ENCODE data around the gene CCT6B. TPM values are rescaled to one million over a fixed set of nuclear protein-coding genes. Genes with fewer than 3 reads are reported as not detected.

Gene CCT6B
- total and polyA plus RNA-seq, 5 experiments from 2014 or later: 0.35 to 4.0 (median 2.4) TPM

DNA sequence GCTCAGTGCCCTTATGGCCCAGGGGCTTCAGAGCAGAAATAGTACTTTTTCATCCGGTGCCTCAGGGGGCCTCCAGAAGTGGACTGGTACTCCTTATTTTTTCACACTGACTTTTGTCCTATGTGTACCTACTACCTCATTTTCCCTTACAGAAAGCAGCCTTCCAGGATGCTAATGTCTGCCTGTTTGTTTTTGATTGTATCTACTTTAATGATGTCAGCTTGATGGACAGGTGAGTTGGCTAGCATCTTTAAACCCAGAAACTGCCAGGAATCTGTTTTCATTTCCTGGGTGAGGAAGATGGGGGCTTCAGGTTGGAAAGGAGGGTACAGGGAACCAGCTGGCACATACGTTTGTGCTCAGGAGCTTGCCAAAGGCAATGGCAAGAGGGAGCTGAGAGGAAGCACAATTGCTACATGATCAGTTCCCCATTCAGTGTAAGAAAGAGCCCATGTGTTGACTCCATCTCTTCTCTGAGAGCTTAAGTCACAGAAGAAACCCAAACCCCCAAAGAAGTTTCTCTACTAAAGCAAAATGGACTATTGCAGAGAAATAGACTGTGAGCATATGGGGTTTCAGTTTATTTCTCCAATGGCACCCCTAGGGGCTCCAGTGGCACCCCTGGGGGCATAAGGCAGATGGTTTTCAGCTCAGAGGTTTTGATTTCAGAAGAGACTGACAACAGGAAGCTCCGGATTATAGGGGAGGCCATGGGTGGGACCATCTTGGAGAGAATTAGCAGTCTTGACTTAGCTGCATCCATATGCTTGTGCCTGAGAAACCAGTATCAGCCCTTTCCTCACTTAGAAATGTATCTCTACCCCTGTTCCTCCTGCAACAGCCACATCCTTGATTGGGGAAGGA lies 35.4 kb upstream of the CCT6B start:
- H3K36me3 Mint-ChIP-seq: peaks cover 0 to 69% (median 17%) of the 10 kb centered on the region in 3 donors
- H3K4me1 Mint-ChIP-seq: peaks cover 3 to 6% (median 5%) of the 10 kb centered on the region in 4 donors
- no peak overlapping the region for H3K4me3 Mint-ChIP-seq
- ATAC-seq (no peak), DNase-seq (no peak)
- no peaks in the 10 kb centered on the region for H3K9me3 Mint-ChIP-seq
- no peak overlapping the region for H3K27ac Mint-ChIP-seq
- POLR2A ChIA-PET: interaction anchor here (1.2 kb wide), 1 partner anchor 67 kb away, joined by 5 read pairs; the partner anchor contains the start of gene RFFL
- no peaks in the 10 kb centered on the region for H3K27me3 Mint-ChIP-seq

DNA sequence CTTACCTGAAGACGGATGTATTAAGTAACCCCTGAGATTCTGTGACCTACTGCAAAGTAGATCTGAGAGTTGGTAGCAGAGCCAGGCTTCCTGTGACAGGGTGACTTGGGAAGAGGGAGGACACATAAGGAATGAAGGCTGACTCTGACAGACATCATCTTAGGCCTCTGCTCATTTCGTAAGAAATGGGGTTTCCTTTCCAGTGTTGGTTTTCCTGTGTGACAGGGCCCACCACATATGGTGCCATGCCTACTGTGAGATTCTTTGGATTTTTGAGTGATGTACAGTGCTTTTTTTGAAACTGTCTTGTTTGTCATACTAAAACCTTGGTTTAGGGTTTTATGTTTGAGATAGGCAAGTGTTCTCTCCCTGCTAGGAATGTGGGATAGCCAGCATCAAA lies 31.8 kb upstream of the CCT6B start:
- POLR2A ChIA-PET: interaction anchor here (1.4 to 1.5 kb wide), 2 partner anchors 30 to 97 kb away, joined by 3 to 4 read pairs; no protein-coding TSS in a partner anchor
- DNase-seq: no peak
- Mint-ChIP-seq H3K4me3 (no peak overlapping the region), H3K27me3 (no peaks in the 10 kb centered on the region), H3K36me3 (peaks cover 0 to 79% (median 31%) of the 10 kb centered on the region in 3 donors), H3K27ac (peak overlapping the region in 2 of 10 donors; percentile 7 to 34), H3K4me1 (peaks cover 1 to 9% (median 5%) of the 10 kb centered on the region in 4 donors), H3K9me3 (no peaks in the 10 kb centered on the region)
- no peak for ATAC-seq

DNA sequence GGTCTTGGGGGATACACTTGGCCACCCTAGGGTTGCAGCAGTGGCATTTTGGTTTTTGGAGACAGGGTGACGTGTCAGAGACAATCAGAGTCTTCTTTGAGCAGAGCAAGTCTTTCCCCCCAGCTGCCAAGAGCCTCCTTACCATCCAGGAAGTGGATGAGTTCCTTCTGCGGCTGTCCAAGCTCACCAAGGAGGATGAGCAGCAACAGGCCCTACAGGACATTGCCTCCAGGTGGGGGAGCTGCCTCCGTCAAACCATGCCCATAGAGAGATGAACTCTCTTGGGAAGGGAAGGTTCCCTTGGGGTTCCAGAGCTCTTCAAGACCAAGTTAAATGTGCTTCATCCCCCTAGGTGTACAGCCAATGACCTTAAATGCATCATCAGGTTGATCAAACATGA lies 30.3 kb upstream of the CCT6B start:
- ATAC-seq (no peak), DNase-seq (no peak)
- H3K4me3 Mint-ChIP-seq: no peak overlapping the region
- H3K4me1 Mint-ChIP-seq: peaks cover 3 to 10% (median 6%) of the 10 kb centered on the region in 4 donors
- H3K36me3 Mint-ChIP-seq: peaks cover 0 to 90% (median 34%) of the 10 kb centered on the region in 3 donors
- POLR2A ChIA-PET: interaction anchor here (0.8 to 1.1 kb wide), 2 partner anchors 72 to 150 kb away, joined by 4 to 5 read pairs; partner anchors contain the start of gene RFFL
- peak overlapping the region in 1 of 10 donors; percentile 41 for H3K27ac Mint-ChIP-seq
- no peaks in the 10 kb centered on the region for H3K27me3 Mint-ChIP-seq
- no peaks in the 10 kb centered on the region for H3K9me3 Mint-ChIP-seq

DNA sequence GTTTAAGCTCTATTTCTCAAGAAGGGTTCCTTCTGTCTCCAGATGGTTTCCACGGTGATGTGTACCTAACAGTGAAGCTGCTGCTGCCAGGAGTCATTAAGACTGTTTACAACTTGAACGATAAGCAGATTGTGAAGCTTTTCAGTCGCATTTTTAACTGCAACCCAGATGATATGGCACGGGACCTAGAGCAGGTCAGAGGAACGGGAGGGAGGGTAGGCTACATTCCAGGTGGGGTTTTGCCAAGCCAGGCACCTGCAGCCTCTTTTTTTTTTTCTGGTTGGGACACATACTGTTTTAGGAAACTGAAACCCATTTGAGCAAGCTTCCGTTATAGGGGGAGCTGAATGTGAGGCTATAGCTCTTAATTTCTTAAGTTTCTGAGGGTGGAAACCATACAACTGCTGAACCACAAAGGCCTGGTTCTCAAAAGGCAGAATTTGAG lies 29.7 kb upstream of the CCT6B start:
- H3K27me3 Mint-ChIP-seq: no peaks in the 10 kb centered on the region
- DNase-seq (no peak), ATAC-seq (no peak)
- H3K27ac Mint-ChIP-seq: no peak overlapping the region
- H3K4me1 Mint-ChIP-seq: peaks cover 3 to 12% (median 8%) of the 10 kb centered on the region in 4 donors
- no peaks in the 10 kb centered on the region for H3K9me3 Mint-ChIP-seq
- H3K36me3 Mint-ChIP-seq: peaks cover 0 to 94% (median 35%) of the 10 kb centered on the region in 3 donors
- POLR2A ChIA-PET: interaction anchor here (0.8 to 1.1 kb wide), 2 partner anchors 9 to 149 kb away, joined by 3 to 5 read pairs; no protein-coding TSS in a partner anchor
- H3K4me3 Mint-ChIP-seq: no peak overlapping the region

DNA sequence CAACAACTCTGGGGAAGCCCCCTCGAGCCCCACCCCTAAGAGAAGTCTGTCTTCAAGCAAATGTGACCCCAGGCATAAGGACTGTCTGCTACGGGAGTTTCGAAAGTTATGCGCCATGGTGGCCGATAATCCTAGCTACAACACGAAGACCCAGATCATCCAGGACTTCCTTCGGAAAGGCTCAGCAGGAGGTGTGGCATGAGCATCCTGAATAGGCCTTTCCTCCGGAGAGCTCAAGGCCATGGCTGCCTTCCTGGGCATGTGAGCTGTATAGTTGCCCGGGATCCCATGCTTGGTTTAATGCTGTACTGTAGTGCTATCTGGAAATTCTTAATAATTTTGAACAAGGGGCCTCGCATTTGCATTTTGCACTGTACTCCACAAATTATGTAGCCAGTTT lies 28.2 kb upstream of the CCT6B start:
- H3K36me3 Mint-ChIP-seq: peaks cover 0 to 90% (median 32%) of the 10 kb centered on the region in 3 donors

DNA sequence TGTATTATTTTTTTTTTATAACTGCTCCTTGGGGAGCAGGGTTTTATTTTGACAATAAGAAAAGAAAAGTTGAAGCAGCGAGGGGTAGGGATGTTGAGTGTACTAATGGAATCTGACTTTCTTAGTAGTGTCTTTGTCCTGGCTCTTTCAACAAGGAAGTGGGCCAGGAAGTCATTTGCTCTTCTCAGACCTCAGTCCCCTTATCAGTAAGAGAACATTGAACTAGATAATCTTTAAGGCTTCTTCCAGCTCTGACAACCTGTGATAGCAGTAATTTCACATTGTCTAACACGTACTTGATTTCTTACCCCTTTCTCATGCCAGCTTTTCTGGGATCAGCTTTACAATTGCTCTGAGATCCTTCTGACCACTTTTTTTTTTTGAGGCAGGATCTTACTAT lies 27.4 kb upstream of the CCT6B start:
- H3K4me1 Mint-ChIP-seq: peaks cover 13 to 28% (median 26%) of the 10 kb centered on the region in 4 donors
- POLR2A ChIA-PET: interaction anchor here (0.9 kb wide), 1 partner anchor 75 kb away, joined by 7 read pairs; the partner anchor contains the start of gene RFFL
- no peak for ATAC-seq

More for the DNA sequence above, 28.2 kb upstream of the CCT6B start:
- POLR2A ChIA-PET: interaction anchor here (0.9 kb wide), 1 partner anchor 74 kb away, joined by 7 read pairs; the partner anchor contains the start of gene RFFL
- DNase-seq: no peak
- Mint-ChIP-seq H3K4me3 (no peak overlapping the region), H3K27ac (no peak overlapping the region), H3K4me1 (peaks cover 8 to 20% (median 18%) of the 10 kb centered on the region in 4 donors), H3K27me3 (no peaks in the 10 kb centered on the region), H3K9me3 (no peaks in the 10 kb centered on the region)
- ATAC-seq: no peak

DNA sequence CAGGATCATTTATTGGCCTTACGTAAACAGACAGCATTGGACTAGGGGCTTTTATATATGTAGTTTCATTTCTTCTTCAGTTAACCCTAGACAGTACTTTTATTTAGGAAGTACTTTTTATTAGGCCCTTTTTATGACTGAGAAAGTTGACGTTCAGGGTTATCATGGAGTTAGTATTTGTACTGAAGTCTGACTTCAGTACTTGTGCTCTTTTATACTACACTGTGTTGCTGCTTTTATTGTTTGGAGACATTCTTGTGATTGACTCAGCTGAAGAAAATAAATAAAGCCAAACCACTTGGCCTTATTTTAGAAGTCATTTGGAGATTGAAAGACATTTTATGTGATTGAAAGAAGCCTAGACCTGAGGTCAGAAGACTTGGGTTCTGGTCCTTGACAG lies 26.0 kb upstream of the CCT6B start:
- no peaks in the 10 kb centered on the region for H3K27me3 Mint-ChIP-seq
- no peak overlapping the region for H3K4me3 Mint-ChIP-seq
- peaks cover 0 to 84% (median 31%) of the 10 kb centered on the region in 3 donors for H3K36me3 Mint-ChIP-seq
- H3K4me1 Mint-ChIP-seq: peaks cover 16 to 40% (median 37%) of the 10 kb centered on the region in 4 donors
- POLR2A ChIA-PET: no interaction called here
- DNase-seq (no peak), ATAC-seq (no peak)
- H3K27ac Mint-ChIP-seq: no peak overlapping the region
- no peaks in the 10 kb centered on the region for H3K9me3 Mint-ChIP-seq

More for the DNA sequence above, 27.4 kb upstream of the CCT6B start:
- DNase-seq: no peak
- Mint-ChIP-seq H3K27ac (peak overlapping the region in 1 of 10 donors; percentile 14), H3K4me3 (no peak overlapping the region), H3K27me3 (no peaks in the 10 kb centered on the region), H3K9me3 (no peaks in the 10 kb centered on the region), H3K36me3 (peaks cover 0 to 90% (median 31%) of the 10 kb centered on the region in 3 donors)

DNA sequence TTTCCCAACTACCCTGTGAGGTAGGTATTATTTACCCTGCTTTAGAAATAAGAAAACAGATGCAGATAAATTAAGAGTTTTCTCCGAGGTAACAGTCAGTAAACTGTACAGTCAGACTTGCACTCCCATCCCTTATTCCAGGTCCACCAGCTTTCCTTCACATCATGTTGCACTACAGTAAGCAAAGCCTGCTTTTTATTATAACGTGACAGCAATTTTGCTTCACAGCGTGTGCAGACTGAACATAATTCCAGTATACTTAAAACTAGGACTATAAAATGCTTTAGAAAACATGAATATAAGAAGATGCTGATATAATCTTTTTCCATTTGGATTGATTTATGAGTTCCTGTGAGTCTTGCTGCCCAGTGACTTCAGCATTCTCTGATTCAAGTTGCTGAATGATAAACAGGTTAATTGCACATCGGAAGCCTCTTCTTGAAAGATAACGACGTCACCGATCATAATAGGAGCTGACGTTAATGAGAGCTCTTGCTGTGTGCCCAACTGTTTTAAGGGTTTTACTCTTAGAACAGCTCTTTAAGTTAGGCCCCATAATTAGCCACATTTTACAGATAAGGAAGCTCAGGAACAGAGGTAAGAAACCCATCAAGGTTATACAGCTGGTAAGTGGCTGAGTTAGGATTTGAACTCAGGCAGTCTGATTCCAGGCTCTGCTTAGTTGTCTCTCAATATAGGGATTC lies 20.4 kb upstream of the CCT6B start:
- Mint-ChIP-seq H3K9me3 (no peaks in the 10 kb centered on the region), H3K36me3 (peaks cover 0 to 34% (median 11%) of the 10 kb centered on the region in 3 donors), H3K4me3 (peak overlapping the region; percentile 84 to 94 (median 92)), H3K27me3 (no peaks in the 10 kb centered on the region), H3K27ac (peak overlapping the region; percentile 92 to 99 (median 98)), H3K4me1 (peaks cover 30 to 56% (median 54%) of the 10 kb centered on the region in 4 donors)
- POLR2A ChIA-PET: interaction anchor here (0.6 to 4.5 kb wide), 16 partner anchors 9 to 790 kb away, joined by 3 to 34 read pairs (median 8); partner anchors contain the start of genes CCT6B, RAD51D, RFFL and ZNF830
- ATAC-seq (no peak), DNase-seq (no peak)

DNA sequence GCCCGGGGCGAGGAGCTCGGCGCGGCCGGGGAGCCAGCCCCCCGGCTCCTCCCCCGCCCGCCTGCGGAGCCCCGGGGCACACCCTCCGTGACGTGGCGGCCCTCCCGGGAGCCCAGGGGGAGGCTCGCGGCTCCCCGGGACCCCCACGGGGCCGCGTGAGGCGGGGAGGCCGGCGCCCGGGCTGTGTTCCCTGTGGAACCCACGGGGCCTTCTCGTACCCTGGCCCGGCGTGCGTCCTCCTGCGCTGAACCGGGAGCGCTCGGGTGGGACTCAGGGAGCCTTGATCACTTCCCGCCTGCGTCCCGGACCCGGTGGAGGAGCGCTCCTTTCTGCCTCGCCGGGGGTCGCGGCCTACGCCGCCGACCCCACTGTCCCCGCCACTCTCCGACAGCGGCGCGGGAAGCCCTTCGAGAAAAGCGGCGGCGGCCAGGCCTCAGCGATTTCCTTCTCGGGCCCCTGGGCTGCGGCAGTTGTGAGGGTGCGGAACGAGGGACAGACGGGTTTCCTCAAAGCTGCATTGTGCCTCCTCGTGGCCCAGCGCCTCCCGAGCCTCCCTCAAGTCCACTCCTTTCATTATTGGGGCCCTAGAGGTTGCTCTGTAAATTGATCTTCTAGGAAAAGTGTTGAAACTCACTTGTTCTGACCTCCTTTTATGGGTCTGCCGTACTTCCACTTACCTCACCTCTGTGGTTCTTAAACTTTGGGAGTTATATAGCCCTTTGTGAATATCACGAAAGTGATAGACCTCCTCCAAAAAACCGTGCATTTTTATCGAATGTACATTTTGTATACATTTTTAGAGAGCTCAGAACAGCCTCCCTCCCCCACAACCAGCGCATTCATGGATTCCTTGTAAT lies 19.6 kb upstream of the CCT6B start:
- POLR2A ChIA-PET: interaction anchor here (0.6 to 4.5 kb wide), 18 partner anchors 12 to 343 kb away, joined by 3 to 34 read pairs (median 8); partner anchors contain the start of genes CCT6B, RAD51D, RFFL and ZNF830
- Mint-ChIP-seq H3K27me3 (no peaks in the 10 kb centered on the region), H3K36me3 (peaks cover 0 to 27% (median 8%) of the 10 kb centered on the region in 3 donors), H3K9me3 (no peaks in the 10 kb centered on the region), H3K27ac (peak overlapping the region; percentile 92 to 99 (median 98)), H3K4me3 (peak overlapping the region; percentile 86 to 97 (median 92)), H3K4me1 (peaks cover 30 to 53% (median 53%) of the 10 kb centered on the region in 4 donors)
- peak; percentile 82 to 84 for ATAC-seq
- DNase-seq: peak in 9 of 10 donors; percentile 65 to 86 (median 73)

DNA sequence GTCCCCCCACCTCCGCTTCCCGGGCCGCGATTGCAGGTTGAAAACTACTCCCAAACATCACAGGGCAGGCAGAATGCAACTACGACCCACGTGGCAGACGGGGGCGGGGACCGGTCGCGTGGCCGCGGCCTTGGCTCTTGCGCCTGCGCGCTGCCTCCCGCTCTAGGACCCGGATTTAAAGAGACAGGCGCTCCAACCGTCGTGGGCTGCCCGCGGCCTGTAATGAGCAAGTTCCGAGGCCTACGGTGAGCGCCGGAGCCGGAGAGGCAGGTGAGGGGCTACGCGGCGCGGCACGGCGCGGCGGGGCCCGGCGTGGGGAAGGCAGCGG lies 19.1 kb upstream of the CCT6B start, which contains the start of gene LIG3:
Gene LIG3, plus strand, starts transcription at position 160 of the 328 bp plus-strand sequence. CDS start 2,494 bp downstream, outside the sequence.
- peak; percentile 79 to 80 for ATAC-seq
- H3K27ac Mint-ChIP-seq: peak within 1 kb of the TSS; percentile 96 to 99 (median 99)
- peaks cover 0 to 25% (median 8%) of the 10 kb centered on the region in 3 donors for H3K36me3 Mint-ChIP-seq
- POLR2A ChIA-PET: interaction anchor here (1.0 to 4.5 kb wide), 16 partner anchors 11 to 342 kb away, joined by 3 to 34 read pairs (median 8); partner anchors contain the start of genes CCT6B, RAD51D, RFFL and ZNF830
- H3K4me3 Mint-ChIP-seq: peak within 1 kb of the TSS; percentile 86 to 98 (median 96)
- H3K27me3 Mint-ChIP-seq: no peaks in the 10 kb centered on the region
- peak; percentile 89 to 98 (median 93) for DNase-seq
- no peaks in the 10 kb centered on the region for H3K9me3 Mint-ChIP-seq
- peaks cover 29 to 51% (median 50%) of the 10 kb centered on the region in 4 donors for H3K4me1 Mint-ChIP-seq
